G401 (cell line): ENCODE data around the gene KISS1R. TPM values are rescaled to one million over a fixed set of nuclear protein-coding genes. Genes with fewer than 3 reads are reported as not detected.

Experiments used
- DNase-seq: peaks from one replicate; pipeline ENCODE4 v3.0.0-alpha.2; 2015; ENCODE audit warnings: low spot score
- in situ Hi-C: cut with HindIII; loops from 2 replicates; pipeline ENCODE4 v1.10.0; 2016; ENCODE audit warnings: low sequenced_read_pairs, mixed read lengths
- total RNA-seq: library from RNA; depleted of rRNA; stranded (reverse); fragments of >200 nt; shearing (Covaris generic); gene quantifications from 2 replicates; pipeline ENCODE4 v1.2.3, GENCODE V29; 2014; rRNA removed

The KISS1R gene
- total RNA-seq, 1 experiment from 2014 or later, result 1.8 TPM

DNA sequence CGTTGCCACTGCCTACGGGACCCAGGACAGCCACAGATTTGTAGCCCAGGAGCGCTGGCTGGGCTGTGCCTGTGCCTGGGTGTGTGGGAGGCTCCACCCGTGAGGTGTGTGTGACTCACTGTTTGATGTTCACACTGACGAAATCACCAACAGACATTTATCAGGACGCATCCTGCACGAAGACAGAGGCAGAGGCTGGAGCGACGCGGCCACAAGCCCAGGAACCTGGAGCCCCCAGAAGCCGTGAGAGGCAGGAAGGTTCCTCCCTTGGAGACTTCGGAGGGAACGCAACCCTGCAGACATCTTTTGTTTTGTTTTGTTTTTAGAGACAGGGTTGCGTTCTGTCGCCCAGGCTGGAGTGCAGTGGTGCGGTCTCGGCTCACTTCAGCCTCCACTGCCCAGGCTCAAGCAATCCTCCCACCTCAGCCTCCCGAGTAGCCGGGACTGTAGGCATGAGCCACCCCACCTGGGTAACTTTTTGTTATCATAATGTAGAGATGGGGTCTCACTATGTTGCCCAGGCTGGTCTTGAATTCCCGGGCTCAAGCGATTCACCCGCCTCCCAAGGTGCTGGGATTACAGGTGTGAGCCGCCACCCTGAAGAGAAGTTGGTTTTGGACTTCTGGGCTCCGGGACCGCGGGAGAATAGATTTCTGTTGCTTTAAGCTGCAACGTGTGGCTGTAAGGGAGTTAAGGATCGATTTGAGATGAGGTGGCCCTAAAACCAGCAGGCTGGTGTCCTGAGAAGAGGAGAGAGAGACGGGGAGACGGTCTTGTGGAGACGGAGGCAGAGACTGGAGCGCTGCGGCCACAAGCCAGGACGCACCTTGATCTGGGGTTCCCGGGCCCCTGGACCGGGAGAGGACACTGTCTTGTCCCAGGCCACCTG is 42.1 kb downstream of the KISS1R start:
- DNase-seq, result no peak

DNA sequence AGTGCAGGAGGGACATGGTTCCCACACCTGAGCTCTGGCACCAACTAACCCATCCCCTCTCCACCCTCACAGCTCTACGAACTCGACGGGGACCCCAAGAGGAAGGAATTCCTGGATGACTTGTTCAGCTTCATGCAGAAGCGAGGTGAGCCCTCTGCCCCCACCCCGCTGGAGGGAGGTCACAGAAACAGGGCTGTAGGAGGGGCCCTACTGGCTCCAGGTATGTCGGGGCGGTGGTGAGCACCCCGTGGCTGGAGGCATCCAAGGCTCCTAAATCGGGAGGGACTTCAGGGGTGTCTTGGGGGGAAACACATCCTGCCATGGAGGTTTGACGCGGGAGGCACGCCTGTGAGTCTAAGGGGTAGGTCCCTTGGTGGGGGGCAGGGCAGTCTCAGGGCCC is 42.9 kb downstream of the KISS1R start:
- in situ Hi-C loops, result no loop called here
- DNase-seq, result no peak

More for the DNA sequence above, 42.1 kb downstream of the KISS1R start:
- in situ Hi-C loops, result no loop called here

DNA sequence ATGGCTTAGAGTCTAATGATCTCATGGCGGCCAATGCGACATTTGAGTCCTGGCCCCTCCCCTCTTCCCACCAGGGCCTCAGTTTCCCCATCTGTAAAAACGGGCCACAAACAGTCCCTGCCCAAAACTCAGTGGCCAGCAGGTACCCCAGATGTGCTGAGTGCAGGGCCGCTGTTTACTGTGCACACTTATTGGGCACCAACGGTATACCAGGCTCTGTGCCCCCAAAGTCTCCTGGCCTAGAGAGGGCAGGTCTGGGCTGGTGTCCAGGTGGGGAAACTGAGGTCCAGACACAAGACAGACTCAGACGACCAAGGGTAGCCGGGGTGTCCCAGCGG is 43.4 kb downstream of the KISS1R start:
- DNase-seq, result no peak
- in situ Hi-C loops, result no loop called here

DNA sequence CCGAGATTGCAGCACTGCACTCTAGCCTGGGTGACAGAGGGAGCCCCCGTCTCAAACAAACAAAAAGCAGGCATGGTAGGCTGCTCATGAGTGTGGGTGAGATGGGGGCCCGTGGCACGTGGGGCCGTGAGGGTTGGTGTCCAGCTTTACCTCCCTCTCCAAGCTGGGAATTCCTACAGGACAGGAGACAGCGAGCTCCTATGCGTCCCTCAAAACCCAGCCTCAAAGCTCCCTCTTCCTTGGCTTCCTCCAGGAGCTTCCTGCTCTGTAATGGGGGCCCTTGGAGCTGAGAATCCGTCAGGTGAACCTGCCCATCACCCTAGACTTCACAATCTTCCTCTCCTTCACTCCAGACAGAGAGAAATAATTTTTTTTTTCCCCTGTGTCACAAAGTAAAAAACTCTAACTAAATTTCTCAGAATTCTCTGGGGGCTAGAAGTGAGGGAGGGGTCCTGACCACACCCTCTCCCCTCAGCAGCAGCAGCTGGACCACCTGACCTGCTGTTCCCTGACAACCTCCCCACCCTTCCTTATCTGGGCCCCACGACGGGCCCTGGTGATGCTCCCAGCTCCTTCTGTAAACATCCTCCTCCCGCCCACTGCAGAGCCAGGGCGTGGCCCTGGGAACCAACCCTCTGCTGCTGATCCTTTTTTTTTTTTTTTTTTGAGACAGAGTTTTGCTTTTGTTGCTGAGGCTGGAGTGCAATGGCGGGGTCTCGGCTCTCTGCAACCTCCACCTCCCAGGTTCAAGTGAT is 44.9 kb downstream of the KISS1R start:
- no peak for DNase-seq
- in situ Hi-C loops, result no loop called here

DNA sequence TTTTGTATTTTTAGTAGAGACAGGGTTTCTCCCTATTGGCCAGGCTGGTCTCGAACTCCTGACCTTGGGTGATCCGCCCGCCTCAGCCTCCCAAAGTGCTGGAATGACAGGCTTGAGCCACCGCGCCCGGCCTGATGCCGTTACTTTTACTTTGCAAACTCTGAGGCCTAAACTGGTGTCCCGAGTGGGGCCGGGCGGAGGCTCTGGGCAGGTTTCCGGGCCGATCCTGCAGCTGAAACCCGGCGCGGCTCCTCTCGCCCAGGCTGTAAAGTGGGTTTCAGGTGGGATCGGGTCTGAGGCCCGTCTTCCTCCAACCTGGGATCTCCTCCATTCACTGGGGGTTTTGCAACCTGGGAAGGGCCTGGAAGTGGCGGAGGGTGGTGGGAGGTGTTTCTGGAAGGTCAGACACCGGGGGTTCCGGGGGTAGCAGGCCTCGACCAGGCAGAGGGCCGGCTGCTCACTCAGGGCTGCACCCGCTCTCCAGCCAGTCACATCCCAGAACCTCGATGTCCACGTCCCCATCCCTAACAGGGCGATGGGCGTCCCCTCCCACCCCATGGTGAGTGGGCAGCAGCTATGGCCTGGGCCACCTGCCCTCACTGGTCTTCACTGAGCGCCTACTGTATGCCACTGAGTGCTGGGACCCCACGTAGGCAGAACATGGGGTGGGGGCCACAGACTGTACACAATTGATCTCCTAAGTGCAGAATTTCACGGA is 45.7 kb downstream of the KISS1R start:
- DNase-seq, result no peak
- in situ Hi-C loops, result no loop called here

DNA sequence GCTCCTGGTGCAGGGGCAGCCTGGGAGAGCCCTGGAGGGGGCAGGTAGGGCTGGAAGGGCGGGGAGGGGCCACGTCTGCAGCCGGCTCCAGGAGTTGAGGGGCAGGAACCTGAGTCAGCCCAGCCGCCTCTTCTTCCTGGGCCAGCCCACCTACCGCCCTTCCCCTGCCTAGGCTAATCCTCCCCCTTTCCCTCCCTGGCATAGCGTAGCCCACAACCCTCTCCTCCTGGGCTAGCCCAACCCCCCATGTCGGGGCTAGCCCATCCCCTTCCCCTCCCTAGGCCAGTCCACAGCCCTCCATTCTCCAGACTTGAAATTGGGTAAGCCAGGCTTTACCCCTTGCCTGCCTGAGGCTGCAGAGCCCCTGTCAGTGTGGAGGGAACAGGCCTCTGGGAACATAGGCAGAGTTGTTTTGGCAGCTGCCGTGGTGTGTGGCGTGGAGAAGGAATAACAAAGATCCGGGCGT is 46.4 kb downstream of the KISS1R start:
- in situ Hi-C loops, result no loop called here
- DNase-seq, result no peak

DNA sequence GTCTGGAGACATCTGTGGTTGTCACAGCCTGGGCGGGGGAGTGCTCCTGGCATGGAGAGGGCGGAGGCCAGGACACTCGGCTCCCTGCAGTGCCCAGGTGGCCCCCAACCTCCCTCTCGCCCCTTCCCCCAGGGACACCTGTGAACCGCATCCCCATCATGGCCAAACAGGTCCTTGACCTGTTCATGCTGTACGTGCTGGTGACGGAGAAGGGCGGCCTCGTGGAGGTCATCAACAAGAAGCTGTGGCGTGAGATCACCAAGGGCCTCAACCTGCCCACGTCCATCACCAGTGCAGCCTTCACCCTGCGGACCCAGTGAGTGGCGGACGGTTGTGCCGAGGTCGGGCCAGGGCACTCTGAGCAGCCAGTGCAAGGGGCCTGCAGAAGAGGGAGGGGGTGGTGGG is 47.0 kb downstream of the KISS1R start:
- in situ Hi-C loops, result no loop called here

DNA sequence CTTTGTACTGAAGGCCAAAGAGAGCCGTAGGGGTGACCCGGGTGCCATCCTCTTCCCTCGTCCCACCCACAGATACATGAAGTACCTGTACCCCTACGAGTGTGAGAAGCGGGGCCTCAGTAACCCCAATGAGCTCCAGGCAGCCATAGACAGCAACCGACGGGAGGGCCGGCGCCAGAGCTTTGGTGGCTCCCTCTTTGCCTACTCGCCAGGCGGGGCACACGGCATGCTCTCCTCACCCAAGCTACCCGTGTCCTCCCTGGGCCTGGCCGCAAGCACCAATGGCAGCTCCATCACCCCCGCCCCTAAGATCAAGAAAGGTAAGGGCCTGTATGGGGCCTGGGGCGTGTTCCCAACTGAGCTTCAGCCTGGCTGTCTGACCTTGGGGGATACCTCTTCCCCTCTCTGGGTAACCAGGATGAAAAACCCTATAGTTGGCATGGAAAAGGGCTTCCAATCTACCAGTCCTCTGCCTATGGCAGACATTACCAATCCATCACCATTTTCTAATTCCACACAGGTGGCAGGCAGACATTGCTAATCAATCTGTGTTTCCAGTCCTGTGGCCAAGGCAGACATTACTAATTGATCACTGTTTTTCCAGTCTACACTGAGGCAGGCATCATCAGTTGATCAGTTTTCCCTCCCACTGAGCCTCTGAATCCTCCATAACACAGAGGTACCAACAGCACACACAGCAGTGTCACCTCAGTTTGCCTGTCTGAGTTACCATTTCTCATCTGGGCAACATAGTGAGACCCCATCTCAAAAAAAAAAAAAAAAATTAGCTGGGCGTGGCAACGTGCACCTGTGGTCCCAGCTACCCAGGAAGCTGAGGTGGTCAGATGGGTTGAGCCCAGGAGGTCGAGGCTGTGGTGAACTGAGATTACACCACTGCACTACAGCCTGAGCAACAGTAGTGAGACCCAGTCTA is 47.9 kb downstream of the KISS1R start:
- DNase-seq, result no peak
- in situ Hi-C loops, result no loop called here

More for the DNA sequence above, 47.0 kb downstream of the KISS1R start:
- no peak for DNase-seq

DNA sequence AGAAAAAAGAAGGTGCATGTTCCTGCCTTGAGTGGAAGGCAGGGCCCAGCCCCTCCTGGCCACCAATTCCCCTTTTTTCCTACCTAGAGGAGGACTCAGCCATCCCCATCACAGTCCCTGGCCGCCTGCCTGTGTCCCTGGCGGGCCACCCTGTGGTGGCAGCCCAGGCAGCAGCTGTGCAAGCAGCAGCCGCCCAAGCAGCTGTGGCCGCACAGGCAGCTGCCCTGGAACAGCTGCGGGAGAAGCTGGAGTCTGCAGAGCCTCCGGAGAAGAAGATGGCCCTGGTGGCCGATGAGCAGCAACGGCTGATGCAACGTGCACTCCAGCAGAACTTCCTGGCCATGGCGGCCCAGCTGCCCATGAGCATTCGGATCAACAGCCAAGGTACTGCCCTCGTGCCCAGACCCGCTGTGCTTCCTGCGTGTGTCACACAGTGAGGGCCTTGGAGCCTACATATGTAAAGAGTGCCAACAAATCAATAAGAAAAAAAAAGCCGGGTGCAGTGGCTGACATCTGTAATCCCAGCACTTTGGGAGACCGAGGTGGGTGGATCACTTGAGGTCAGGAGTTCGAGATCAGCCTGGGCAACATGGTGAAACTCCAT is 49.5 kb downstream of the KISS1R start:
- DNase-seq, result no peak
- in situ Hi-C loops, result no loop called here

Other genes starting within 250 kb of the KISS1R start
- gene FSTL3, start 240.9 kb upstream of the KISS1R start, total RNA-seq, result 15.0 and 26.0 TPM in 2 replicates
- not detected in 2 replicates for gene PRSS57, start 221.9 kb upstream of the KISS1R start, total RNA-seq
- gene PALM, start 208.4 kb upstream of the KISS1R start, total RNA-seq, result 30.0 and 49.6 TPM in 2 replicates
- gene MISP, start 166.2 kb upstream of the KISS1R start, total RNA-seq, result 1.2 and 2.8 TPM in 2 replicates
- 273 and 361 TPM in 2 replicates for gene PTBP1, start 119.9 kb upstream of the KISS1R start, total RNA-seq
- 47.9 and 54.5 TPM in 2 replicates for gene PLPPR3, start 95.4 kb upstream of the KISS1R start, total RNA-seq
- 0.25 TPM in 1 of 2 replicates, not detected in the other for gene AZU1, start 89.5 kb upstream of the KISS1R start, total RNA-seq
- 2.3 TPM in 1 of 2 replicates, not detected in the other for gene PRTN3, start 76.3 kb upstream of the KISS1R start, total RNA-seq
- not detected in 2 replicates for gene ELANE, start 65.0 kb upstream of the KISS1R start, total RNA-seq
- 3.6 and 6.1 TPM in 2 replicates for gene CFD, start 57.7 kb upstream of the KISS1R start, total RNA-seq
- 51.0 and 58.7 TPM in 2 replicates for gene MED16, start 24.1 kb upstream of the KISS1R start, total RNA-seq
- gene RNU6-9, start 23.8 kb upstream of the KISS1R start, total RNA-seq, result not detected in 2 replicates
- 12.7 and 13.9 TPM in 2 replicates for gene R3HDM4, start 4.1 kb upstream of the KISS1R start, total RNA-seq
- gene ARID3A, start 8.7 kb downstream of the KISS1R start, total RNA-seq, result 95.4 and 103 TPM in 2 replicates
- gene WDR18, start 67.0 kb downstream of the KISS1R start, total RNA-seq, result 176 and 280 TPM in 2 replicates
- 0.74 and 3.5 TPM in 2 replicates for gene GRIN3B, start 83.1 kb downstream of the KISS1R start, total RNA-seq
- gene TMEM259, start 103.8 kb downstream of the KISS1R start, total RNA-seq, result 131 and 142 TPM in 2 replicates
- not detected in 2 replicates for gene RNU6-2, start 104.2 kb downstream of the KISS1R start, total RNA-seq
- 245 and 296 TPM in 2 replicates for gene CNN2, start 109.3 kb downstream of the KISS1R start, total RNA-seq
- 6.2 and 13.9 TPM in 2 replicates for gene ABCA7, start 122.8 kb downstream of the KISS1R start, total RNA-seq
- 126 and 134 TPM in 2 replicates for gene ARHGAP45, start 149.8 kb downstream of the KISS1R start, total RNA-seq
- 326 and 355 TPM in 2 replicates for gene POLR2E, start 178.0 kb downstream of the KISS1R start, total RNA-seq
- 593 and 784 TPM in 2 replicates for gene GPX4, start 186.7 kb downstream of the KISS1R start, total RNA-seq